ENCODE data around the gene MAGIX. TPM values are rescaled to one million over a fixed set of nuclear protein-coding genes. Genes with fewer than 3 reads are reported as not detected.

The MAGIX gene
- total and polyA plus RNA-seq, 2 experiments from 2014 or later = 0.66 to 0.83 TPM

- DNase-seq (ENCODE audit: low spot score) = peak; percentile 48
- peak overlapping the region; percentile 63 for H3K4me3 ChIP-seq
- H3K4me1 ChIP-seq (ENCODE audit: insufficient read depth) = no peaks in the 10 kb centered on the region
- peak overlapping the region; percentile 23; the same call in 1 of the 2 replicates for H2AFZ ChIP-seq
- peaks cover 8% of the 10 kb centered on the region; the same call in 2 of the 3 replicates for H3K36me3 Mint-ChIP-seq (ENCODE audit: low read depth)
- peaks cover 14% of the 10 kb centered on the region for H3K27me3 Mint-ChIP-seq (ENCODE audit: insufficient read depth, low read depth, poor library complexity)
- no peaks in the 10 kb centered on the region for H3K79me2 ChIP-seq (replicated peaks; ENCODE audit: insufficient read depth)
- H3K27ac ChIP-seq (ENCODE audit: low read depth) = no peak overlapping the region
- no peaks in the 10 kb centered on the region; the same call in 1 of the 2 replicates for H3F3A ChIP-seq (replicated peaks; ENCODE audit: low read depth)
- no peaks in the 10 kb centered on the region for H3K9me2 ChIP-seq (ENCODE audit: insufficient read depth)
- H3K4me2 ChIP-seq = peak overlapping the region; percentile 80
- H3K36me3 ChIP-seq (ENCODE audit: insufficient read depth) = no peaks in the 10 kb centered on the region
- no peaks in the 10 kb centered on the region for H3K27me3 ChIP-seq (ENCODE audit: insufficient read depth)
- no peak for TF ChIP-seq EZH2phosphoT487 (IDR thresholded peaks at IDR 0.05; ENCODE audit: unreplicated experiment)
- H3K27ac Mint-ChIP-seq = no peak overlapping the region
- ATAC-seq = no peak
- H3K4me1 Mint-ChIP-seq = peaks cover 16% of the 10 kb centered on the region
- no peaks in the 10 kb centered on the region for H4K20me1 ChIP-seq (replicated peaks; ENCODE audit: insufficient read depth)
- peak overlapping the region; percentile 80 for H3K4me3 Mint-ChIP-seq
- no peaks in the 10 kb centered on the region for H3K9me3 Mint-ChIP-seq
Measured at GRCh38 chrX:49187028-49187394, 24.5 kb downstream of the MAGIX start.

DNA sequence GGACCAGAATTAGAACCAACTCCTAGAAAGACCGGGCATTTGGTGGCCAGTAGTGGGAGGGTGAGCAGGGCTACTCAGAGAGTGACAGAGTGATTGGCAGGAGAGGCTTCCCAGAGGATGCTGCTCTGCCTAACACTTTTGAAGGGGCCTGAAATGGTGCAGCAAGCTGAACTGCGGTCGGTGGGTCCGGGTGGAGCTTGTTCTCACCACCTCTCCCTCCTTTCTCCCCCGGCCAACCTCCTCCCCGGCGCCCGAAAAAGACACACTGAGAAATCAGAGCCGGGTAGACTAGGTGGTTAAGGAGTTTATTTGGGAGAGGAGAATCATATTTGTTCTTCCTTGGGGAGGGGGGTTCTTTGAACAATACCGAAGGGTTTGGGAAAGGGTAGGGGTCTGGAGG, 25.0 kb downstream of the MAGIX start:
- H3K36me3 ChIP-seq (ENCODE audit: insufficient read depth) = no peaks in the 10 kb centered on the region
- DNase-seq (ENCODE audit: low spot score) = peak; percentile 25
- no peak overlapping the region for H3K27ac ChIP-seq (ENCODE audit: low read depth)
- H3K4me1 ChIP-seq (ENCODE audit: insufficient read depth) = no peaks in the 10 kb centered on the region; the same call in 1 of the 2 replicates
- no peaks in the 10 kb centered on the region for H3K79me2 ChIP-seq (replicated peaks; ENCODE audit: insufficient read depth)
- no peaks in the 10 kb centered on the region for H4K20me1 ChIP-seq (replicated peaks; ENCODE audit: insufficient read depth)
- Mint-ChIP-seq H3K27ac (no peak overlapping the region), H3K27me3 (ENCODE audit: insufficient read depth, low read depth, poor library complexity) (peaks cover 14% of the 10 kb centered on the region), H3K4me3 (peak overlapping the region; percentile 80), H3K36me3 (ENCODE audit: low read depth) (peaks cover 3% of the 10 kb centered on the region; the same call in 2 of the 3 replicates), H3K4me1 (peaks cover 16% of the 10 kb centered on the region), H3K9me3 (no peaks in the 10 kb centered on the region)
- peak overlapping the region; percentile 63 for H3K4me3 ChIP-seq
- no peaks in the 10 kb centered on the region; the same call in 1 of the 2 replicates for H3F3A ChIP-seq (replicated peaks; ENCODE audit: low read depth)
- no peaks in the 10 kb centered on the region for H3K9me2 ChIP-seq (ENCODE audit: insufficient read depth)
- no peaks in the 10 kb centered on the region for H3K27me3 ChIP-seq (ENCODE audit: insufficient read depth)
- no peak for ATAC-seq
- H3K4me2 ChIP-seq = peak overlapping the region; percentile 80
- no peak overlapping the region for H2AFZ ChIP-seq
- TF ChIP-seq, protein P1, sequence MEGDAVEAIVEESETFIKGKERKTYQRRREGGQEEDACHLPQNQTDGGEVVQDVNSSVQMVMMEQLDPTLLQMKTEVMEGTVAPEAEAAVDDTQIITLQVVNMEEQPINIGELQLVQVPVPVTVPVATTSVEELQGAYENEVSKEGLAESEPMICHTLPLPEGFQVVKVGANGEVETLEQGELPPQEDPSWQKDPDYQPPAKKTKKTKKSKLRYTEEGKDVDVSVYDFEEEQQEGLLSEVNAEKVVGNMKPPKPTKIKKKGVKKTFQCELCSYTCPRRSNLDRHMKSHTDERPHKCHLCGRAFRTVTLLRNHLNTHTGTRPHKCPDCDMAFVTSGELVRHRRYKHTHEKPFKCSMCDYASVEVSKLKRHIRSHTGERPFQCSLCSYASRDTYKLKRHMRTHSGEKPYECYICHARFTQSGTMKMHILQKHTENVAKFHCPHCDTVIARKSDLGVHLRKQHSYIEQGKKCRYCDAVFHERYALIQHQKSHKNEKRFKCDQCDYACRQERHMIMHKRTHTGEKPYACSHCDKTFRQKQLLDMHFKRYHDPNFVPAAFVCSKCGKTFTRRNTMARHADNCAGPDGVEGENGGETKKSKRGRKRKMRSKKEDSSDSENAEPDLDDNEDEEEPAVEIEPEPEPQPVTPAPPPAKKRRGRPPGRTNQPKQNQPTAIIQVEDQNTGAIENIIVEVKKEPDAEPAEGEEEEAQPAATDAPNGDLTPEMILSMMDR (conservative IDR thresholded peaks at IDR 0.05; ENCODE audit: low read depth in 2 of 2) = no peak
- TF ChIP-seq CREB1 (CRISPR knock-in tag; IDR thresholded peaks at IDR 0.05; ENCODE audit: low read depth) (no peak), ZNF114 (CRISPR knock-in tag; IDR thresholded peaks at IDR 0.05) (no peak), JUNB (IDR thresholded peaks at IDR 0.05; ENCODE audit: unreplicated experiment) (no peak), EZH2 (IDR thresholded peaks at IDR 0.05; ENCODE audit: low read depth, unreplicated experiment) (no peak), POLR2AphosphoS5 (IDR thresholded peaks at IDR 0.05; ENCODE audit: low read depth) (no peak), ZNF331 (CRISPR knock-in tag; IDR thresholded peaks at IDR 0.05; ENCODE audit: low read depth) (no peak), EZH2phosphoT487 (IDR thresholded peaks at IDR 0.05; ENCODE audit: unreplicated experiment) (no peak), REST (IDR thresholded peaks at IDR 0.05; ENCODE audit: unreplicated experiment) (no peak), NANOG (IDR thresholded peaks at IDR 0.05; ENCODE audit: borderline replicate concordance) (no peak)
- TF ChIP-seq, protein P2, sequence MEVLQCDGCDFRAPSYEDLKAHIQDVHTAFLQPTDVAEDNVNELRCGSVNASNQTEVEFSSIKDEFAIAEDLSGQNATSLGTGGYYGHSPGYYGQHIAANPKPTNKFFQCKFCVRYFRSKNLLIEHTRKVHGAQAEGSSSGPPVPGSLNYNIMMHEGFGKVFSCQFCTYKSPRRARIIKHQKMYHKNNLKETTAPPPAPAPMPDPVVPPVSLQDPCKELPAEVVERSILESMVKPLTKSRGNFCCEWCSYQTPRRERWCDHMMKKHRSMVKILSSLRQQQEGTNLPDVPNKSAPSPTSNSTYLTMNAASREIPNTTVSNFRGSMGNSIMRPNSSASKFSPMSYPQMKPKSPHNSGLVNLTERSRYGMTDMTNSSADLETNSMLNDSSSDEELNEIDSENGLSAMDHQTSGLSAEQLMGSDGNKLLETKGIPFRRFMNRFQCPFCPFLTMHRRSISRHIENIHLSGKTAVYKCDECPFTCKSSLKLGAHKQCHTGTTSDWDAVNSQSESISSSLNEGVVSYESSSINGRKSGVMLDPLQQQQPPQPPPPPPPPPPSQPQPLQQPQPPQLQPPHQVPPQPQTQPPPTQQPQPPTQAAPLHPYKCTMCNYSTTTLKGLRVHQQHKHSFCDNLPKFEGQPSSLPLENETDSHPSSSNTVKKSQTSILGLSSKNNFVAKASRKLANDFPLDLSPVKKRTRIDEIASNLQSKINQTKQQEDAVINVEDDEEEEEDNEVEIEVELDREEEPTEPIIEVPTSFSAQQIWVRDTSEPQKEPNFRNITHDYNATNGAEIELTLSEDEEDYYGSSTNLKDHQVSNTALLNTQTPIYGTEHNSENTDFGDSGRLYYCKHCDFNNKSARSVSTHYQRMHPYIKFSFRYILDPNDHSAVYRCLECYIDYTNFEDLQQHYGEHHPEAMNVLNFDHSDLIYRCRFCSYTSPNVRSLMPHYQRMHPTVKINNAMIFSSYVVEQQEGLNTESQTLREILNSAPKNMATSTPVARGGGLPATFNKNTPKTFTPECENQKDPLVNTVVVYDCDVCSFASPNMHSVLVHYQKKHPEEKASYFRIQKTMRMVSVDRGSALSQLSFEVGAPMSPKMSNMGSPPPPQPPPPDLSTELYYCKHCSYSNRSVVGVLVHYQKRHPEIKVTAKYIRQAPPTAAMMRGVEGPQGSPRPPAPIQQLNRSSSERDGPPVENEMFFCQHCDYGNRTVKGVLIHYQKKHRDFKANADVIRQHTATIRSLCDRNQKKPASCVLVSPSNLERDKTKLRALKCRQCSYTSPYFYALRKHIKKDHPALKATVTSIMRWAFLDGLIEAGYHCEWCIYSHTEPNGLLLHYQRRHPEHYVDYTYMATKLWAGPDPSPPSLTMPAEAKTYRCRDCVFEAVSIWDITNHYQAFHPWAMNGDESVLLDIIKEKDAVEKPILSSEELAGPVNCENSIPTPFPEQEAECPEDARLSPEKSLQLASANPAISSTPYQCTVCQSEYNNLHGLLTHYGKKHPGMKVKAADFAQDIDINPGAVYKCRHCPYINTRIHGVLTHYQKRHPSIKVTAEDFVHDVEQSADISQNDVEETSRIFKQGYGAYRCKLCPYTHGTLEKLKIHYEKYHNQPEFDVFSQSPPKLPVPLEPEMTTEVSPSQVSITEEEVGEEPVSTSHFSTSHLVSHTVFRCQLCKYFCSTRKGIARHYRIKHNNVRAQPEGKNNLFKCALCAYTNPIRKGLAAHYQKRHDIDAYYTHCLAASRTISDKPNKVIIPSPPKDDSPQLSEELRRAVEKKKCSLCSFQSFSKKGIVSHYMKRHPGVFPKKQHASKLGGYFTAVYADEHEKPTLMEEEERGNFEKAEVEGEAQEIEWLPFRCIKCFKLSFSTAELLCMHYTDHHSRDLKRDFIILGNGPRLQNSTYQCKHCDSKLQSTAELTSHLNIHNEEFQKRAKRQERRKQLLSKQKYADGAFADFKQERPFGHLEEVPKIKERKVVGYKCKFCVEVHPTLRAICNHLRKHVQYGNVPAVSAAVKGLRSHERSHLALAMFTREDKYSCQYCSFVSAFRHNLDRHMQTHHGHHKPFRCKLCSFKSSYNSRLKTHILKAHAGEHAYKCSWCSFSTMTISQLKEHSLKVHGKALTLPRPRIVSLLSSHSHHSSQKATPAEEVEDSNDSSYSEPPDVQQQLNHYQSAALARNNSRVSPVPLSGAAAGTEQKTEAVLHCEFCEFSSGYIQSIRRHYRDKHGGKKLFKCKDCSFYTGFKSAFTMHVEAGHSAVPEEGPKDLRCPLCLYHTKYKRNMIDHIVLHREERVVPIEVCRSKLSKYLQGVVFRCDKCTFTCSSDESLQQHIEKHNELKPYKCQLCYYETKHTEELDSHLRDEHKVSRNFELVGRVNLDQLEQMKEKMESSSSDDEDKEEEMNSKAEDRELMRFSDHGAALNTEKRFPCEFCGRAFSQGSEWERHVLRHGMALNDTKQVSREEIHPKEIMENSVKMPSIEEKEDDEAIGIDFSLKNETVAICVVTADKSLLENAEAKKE (CRISPR knock-in tag; IDR thresholded peaks at IDR 0.05) = no peak
